DOHH2 (cell line): ENCODE measurements around the gene RIPOR2.

Source experiments
- CTCF ChIP-seq: fragments of 200-600 bp; sonication (generic); IDR thresholded peaks from one replicate; pipeline ENCODE4 v1.5.1; 2014; ENCODE audit warnings: antibody characterized with exemption, mild to moderate bottlenecking, low read depth, low read length; ENCODE audit not compliant: poor library complexity, severe bottlenecking
- EZH2phosphoT487 ChIP-seq: fragments of 200-600 bp; sonication (generic); IDR thresholded peaks from 2 replicates; pipeline ENCODE4 v1.6.1; 2017; ENCODE audit warnings: borderline replicate concordance, mild to moderate bottlenecking, antibody characterized with exemption, low read length, moderate library complexity, mixed read lengths

- no peak for TF ChIP-seq CTCF
- no peak for TF ChIP-seq EZH2phosphoT487
Observed at GRCh38 chr6:24825130-24825630, 110.6 kb downstream of the RIPOR2 start.
